MM.1S (cell line): ENCODE data around the gene SEMA3D.

ENCODE experiments used
- DNase-seq: peaks from one replicate; pipeline ENCODE4 v3.0.0-alpha.2; 2015
- H2AFZ ChIP-seq: fragments of 300-600 bp; sonication (generic); 2 replicates; pipeline ENCODE4 v1.6.0; 2016; ENCODE audit warnings: antibody characterized with exemption, low read length
- H3F3A ChIP-seq: fragments of 300-600 bp; sonication (generic); 2 replicates; pipeline ENCODE4 v1.6.1; 2016; ENCODE audit warnings: mild to moderate bottlenecking, antibody characterized with exemption, low read length, moderate library complexity, mixed read lengths; ENCODE audit not compliant: insufficient read depth
- H3K27ac ChIP-seq: fragments of 300-600 bp; sonication (generic); 2 replicates; pipeline ENCODE4 v1.5.1; 2016; ENCODE audit warnings: mild to moderate bottlenecking, low read length
- H3K27me3 ChIP-seq: fragments of 300-600 bp; sonication (generic); replicated peaks from 2 replicates; pipeline ENCODE4 v1.6.0; 2016; ENCODE audit warnings: low read length; ENCODE audit not compliant: insufficient read depth
- H3K36me3 ChIP-seq: fragments of 300-600 bp; sonication (generic); replicated peaks from 2 replicates; pipeline ENCODE4 v1.6.1; 2016; ENCODE audit warnings: mild to moderate bottlenecking, low read length, mixed read lengths; ENCODE audit not compliant: insufficient read depth
- H3K4me1 ChIP-seq: fragments of 300-600 bp; sonication (generic); 2 replicates; pipeline ENCODE4 v1.6.1; 2016; ENCODE audit warnings: low read length, mixed read lengths
- H3K4me2 ChIP-seq: fragments of 300-600 bp; sonication (generic); 2 replicates; pipeline ENCODE4 v1.6.0; 2016; ENCODE audit warnings: low read depth, low read length
- H3K4me3 ChIP-seq: fragments of 300-600 bp; sonication (generic); 2 replicates; pipeline ENCODE4 v1.5.1; 2016; ENCODE audit warnings: low read length, mixed read lengths
- H3K79me2 ChIP-seq: fragments of 300-600 bp; sonication (generic); 2 replicates; pipeline ENCODE4 v1.6.1; 2016; ENCODE audit warnings: mixed run types, low read length, mixed read lengths
- H3K9ac ChIP-seq: fragments of 300-600 bp; sonication (generic); 2 replicates; pipeline ENCODE4 v1.6.1; 2016; ENCODE audit warnings: low read length, mixed read lengths
- H3K9me2 ChIP-seq: fragments of 300-600 bp; sonication (generic); replicated peaks from 2 replicates; pipeline ENCODE4 v1.6.1; 2016; ENCODE audit warnings: mild to moderate bottlenecking, low read length, mixed read lengths; ENCODE audit not compliant: insufficient read depth
- H3K9me3 ChIP-seq: fragments of 300-600 bp; sonication (generic); replicated peaks from 2 replicates; pipeline ENCODE4 v1.6.1; 2016; ENCODE audit warnings: mild to moderate bottlenecking, low read length, mixed read lengths; ENCODE audit not compliant: insufficient read depth
- H4K20me1 ChIP-seq: fragments of 300-600 bp; sonication (generic); 2 replicates; pipeline ENCODE4 v1.6.1; 2016; ENCODE audit warnings: mild to moderate bottlenecking, low read length, moderate library complexity, mixed read lengths; ENCODE audit not compliant: insufficient read depth
- CTCF ChIP-seq: fragments of 300-600 bp; sonication (generic); IDR thresholded peaks from 2 replicates; pipeline ENCODE4 v1.5.1; 2016; ENCODE audit warnings: antibody characterized with exemption, low read length, mixed read lengths
- EZH2 ChIP-seq: fragments of 300-600 bp; sonication (generic); optimal IDR thresholded peaks from 2 replicates; pipeline ENCODE3; 2017; ENCODE audit warnings: low read depth, mild to moderate bottlenecking, antibody characterized with exemption, low read length, mixed read lengths
- EZH2phosphoT487 ChIP-seq: fragments of 300-600 bp; sonication (generic); IDR thresholded peaks from 2 replicates; pipeline ENCODE4 v1.6.1; 2018; ENCODE audit warnings: antibody characterized with exemption, low read length

The SEMA3D gene

DNA sequence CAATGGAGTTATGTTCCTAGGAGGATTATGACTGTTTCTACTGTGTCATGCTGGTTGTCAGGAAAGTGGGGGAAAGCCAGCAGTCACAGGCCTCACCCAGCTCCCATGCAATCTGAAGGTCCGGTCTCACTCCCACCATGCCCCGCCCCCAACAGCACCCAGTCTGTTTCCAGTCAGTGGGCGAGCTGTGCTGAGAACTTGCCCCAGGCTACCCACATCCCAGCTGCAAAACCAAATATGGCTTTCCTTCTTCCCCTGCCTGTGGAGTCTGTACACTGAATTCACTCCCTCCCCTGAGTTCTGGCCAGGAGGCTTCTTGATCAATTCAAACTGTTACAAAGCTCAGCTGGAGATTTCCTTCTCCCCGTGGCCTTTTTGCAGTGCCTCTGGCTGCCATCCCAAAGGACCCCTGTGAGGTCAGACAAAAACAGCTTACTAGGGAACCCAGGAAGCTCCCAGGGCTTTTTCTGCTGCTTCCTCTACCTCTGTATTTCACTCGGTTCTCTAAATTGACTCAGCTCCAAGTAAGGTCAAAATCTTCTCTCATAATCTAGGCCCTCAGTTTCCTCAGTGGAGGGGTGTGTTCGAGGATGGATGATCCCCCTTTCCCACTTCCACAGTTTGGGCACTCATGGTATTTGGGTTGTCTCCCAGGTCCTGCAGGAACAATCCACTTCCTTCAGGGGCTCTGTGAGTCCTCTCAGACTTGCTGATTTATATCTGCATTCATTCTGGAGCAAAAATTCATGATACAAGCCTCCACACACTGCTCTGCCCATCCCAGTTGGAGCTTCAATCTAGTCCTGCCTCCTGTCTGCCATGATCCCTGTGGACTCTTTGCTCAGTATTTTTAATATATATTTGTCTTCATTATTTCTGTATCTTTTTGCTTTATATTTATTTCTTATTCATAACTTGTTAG is 205.5 kb downstream of the SEMA3D start:
- Histone ChIP-seq H2AFZ (no peak overlapping the region), H3K9ac (no peak overlapping the region), H3K4me2 (no peak overlapping the region), H3K4me1 (peaks cover 4% of the 10 kb centered on the region; the same call in 1 of the 2 replicates), H3K9me3 (no peaks in the 10 kb centered on the region), H3K79me2 (no peaks in the 10 kb centered on the region), H3K27me3 (no peaks in the 10 kb centered on the region), H4K20me1 (no peaks in the 10 kb centered on the region), H3K36me3 (no peaks in the 10 kb centered on the region), H3K4me3 (no peak overlapping the region), H3K9me2 (no peaks in the 10 kb centered on the region), H3K27ac (no peak overlapping the region), H3F3A (no peaks in the 10 kb centered on the region; the same call in 1 of the 2 replicates)
- no peak for DNase-seq
- TF ChIP-seq EZH2phosphoT487 (no peak), EZH2 (no peak), CTCF (no peak)

DNA sequence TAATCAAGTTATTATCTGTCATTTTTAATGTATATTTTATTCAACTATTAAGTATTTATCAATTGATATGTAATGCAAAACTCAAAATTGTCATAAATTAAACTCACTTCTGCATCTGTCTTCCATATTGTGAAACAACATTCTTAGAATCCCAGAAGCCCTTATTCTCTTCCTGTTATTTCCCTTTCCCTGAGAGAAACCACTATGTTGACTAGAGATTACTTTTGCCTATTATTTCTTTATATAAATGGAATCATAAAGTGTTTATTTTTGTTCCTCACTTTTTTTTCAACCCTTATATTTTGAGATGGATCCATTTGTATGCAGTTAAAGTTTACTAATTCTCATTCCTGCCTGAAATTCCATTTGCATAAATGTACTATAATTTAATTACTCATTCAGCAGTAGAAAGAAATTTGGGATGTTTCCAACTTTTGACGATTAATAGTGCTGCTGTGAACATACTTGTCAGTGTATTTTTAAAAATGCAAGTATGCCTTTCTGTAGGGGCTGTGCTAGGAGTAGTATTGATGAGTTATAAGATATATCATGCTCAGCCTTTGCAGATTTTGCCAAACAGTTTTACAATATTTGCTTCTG is 211.2 kb downstream of the SEMA3D start:
- Histone ChIP-seq H3K4me3 (no peak overlapping the region), H3K4me1 (no peaks in the 10 kb centered on the region), H2AFZ (no peak overlapping the region), H3K27me3 (no peaks in the 10 kb centered on the region), H3K36me3 (no peaks in the 10 kb centered on the region), H3K9ac (no peak overlapping the region), H3K9me2 (no peaks in the 10 kb centered on the region), H4K20me1 (no peaks in the 10 kb centered on the region), H3K27ac (no peak overlapping the region), H3K79me2 (no peaks in the 10 kb centered on the region), H3K4me2 (no peak overlapping the region), H3K9me3 (no peaks in the 10 kb centered on the region), H3F3A (no peaks in the 10 kb centered on the region)
- no peak for DNase-seq
- TF ChIP-seq EZH2phosphoT487 (no peak), CTCF (no peak), EZH2 (no peak)

- no peaks in the 10 kb centered on the region for H3K9me3 ChIP-seq
- no peaks in the 10 kb centered on the region for H3K9me2 ChIP-seq
- H3K79me2 ChIP-seq = no peaks in the 10 kb centered on the region
- H2AFZ ChIP-seq = no peak overlapping the region
- H3K27ac ChIP-seq = no peak overlapping the region
- no peaks in the 10 kb centered on the region for H3K4me1 ChIP-seq
- H3K4me3 ChIP-seq = no peak overlapping the region
- DNase-seq = no peak
- TF ChIP-seq EZH2 (no peak), CTCF (no peak), EZH2phosphoT487 (no peak)
- H4K20me1 ChIP-seq = no peaks in the 10 kb centered on the region
- H3K27me3 ChIP-seq = no peaks in the 10 kb centered on the region
- H3K36me3 ChIP-seq = no peaks in the 10 kb centered on the region
- H3K4me2 ChIP-seq = no peak overlapping the region
- no peaks in the 10 kb centered on the region for H3F3A ChIP-seq
- no peak overlapping the region for H3K9ac ChIP-seq
These were observed 215.5 kb downstream of the SEMA3D start for GRCh38 chr7:84971360-84971759.
